Measurements from ENCODE around the gene STK17A.

The STK17A gene

DNA sequence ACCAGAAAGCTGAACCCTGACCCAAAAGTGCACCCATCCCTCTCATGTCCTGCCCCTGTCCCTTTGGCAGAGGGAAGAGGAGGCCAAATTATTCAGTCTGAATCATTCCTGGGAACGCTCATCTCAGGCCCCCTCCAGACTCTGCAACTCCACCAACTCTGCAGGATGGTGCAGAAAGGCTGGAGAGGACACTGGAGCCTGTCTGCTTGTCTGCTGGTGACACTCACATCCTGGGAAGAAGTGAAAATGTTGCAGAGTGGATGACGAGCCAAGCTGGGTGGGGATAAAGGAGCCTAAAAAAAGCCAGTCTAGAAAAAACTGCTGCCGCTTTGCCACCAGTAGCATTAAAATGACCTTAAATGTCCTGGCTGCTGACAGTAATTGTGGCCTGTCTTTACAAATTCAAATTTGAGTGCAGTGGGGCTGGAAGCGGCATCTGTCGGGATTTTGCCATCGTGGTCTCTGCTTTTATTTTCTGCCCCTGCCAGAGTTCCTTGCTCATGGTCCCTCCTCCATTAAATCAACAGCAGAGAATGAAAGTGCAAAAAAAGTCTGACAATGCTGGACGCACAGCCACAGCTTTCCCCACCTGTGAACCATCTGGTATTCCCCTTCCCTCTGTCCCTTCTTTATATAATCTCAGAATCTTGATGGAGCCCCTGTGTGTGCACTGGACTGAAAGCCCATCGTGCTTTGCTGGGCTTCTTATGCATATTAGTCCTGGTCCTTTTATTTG, 63.9 kb downstream of the STK17A start:
- TF ChIP-seq, protein P1, sequence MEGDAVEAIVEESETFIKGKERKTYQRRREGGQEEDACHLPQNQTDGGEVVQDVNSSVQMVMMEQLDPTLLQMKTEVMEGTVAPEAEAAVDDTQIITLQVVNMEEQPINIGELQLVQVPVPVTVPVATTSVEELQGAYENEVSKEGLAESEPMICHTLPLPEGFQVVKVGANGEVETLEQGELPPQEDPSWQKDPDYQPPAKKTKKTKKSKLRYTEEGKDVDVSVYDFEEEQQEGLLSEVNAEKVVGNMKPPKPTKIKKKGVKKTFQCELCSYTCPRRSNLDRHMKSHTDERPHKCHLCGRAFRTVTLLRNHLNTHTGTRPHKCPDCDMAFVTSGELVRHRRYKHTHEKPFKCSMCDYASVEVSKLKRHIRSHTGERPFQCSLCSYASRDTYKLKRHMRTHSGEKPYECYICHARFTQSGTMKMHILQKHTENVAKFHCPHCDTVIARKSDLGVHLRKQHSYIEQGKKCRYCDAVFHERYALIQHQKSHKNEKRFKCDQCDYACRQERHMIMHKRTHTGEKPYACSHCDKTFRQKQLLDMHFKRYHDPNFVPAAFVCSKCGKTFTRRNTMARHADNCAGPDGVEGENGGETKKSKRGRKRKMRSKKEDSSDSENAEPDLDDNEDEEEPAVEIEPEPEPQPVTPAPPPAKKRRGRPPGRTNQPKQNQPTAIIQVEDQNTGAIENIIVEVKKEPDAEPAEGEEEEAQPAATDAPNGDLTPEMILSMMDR (IDR thresholded peaks at IDR 0.05; ENCODE audit: low read depth, low read length, missing control alignments), result no peak
- peak overlapping the region; percentile 34 for H3K4me3 ChIP-seq (replicated peaks; ENCODE audit: low read depth, low read length)
- no peak for DNase-seq (ENCODE audit: extremely low read depth, low read depth)

DNA sequence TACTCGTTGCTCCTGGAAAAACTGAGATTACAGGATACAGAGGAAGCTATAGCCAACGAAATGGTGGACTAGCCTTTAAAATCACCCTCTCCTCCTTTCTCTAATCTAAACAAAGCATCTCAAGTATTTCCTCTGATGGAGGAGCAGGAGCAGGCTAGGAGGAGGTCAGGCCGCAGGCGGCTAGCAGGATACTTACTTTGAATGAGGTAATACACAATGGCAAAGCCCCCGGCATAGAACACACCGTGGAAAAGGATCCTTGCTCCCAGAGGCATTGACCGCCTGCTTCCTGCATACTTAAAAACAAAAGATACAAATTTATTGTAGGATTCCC, 64.4 kb downstream of the STK17A start:
- peak overlapping the region; percentile 34 for H3K4me3 ChIP-seq (replicated peaks; ENCODE audit: low read depth, low read length)
- TF ChIP-seq, protein P1 (IDR thresholded peaks at IDR 0.05; ENCODE audit: low read depth, low read length, missing control alignments), result no peak
- no peak for DNase-seq (ENCODE audit: extremely low read depth, low read depth)

DNA sequence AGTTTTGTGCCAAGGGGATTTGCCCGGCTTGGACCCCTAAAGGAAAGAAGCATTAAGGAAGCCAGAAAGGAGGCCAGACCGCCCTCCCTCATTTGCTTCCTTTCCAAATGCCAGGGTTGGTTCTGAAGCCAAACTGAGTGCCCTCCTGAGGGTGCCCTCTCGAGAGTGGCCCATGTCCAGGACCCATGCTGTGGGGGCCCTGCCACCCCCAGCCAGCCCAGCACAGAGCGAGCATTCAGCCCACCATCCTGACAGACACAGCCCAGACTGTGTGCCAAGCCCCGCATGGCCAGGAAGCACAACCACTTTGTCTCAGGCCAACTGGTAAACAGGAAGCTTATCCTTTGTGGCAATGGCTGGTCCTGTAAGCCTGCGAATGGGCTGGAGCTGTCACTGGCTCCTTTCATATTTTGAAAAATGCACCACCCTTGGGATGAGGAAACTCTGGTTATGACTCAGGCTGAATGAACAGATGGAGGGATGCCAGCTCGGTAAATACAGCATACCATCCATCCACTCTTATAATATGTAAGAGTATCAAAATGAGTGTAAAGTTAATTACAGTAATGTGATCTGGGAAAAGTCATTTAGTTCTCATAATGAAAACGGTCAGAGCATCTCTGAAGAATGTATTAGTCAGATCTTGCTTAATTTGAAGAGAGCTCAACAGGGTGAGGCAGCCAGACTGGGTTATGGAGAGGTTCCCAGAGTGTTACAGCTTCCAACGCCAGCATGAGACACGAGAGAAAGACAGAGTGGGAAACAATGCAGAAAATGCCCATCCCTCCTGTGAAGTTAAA, 65.0 kb downstream of the STK17A start:
- TF ChIP-seq, protein P1 (IDR thresholded peaks at IDR 0.05; ENCODE audit: low read depth, low read length, missing control alignments), result no peak
- DNase-seq (ENCODE audit: extremely low read depth, low read depth), result peak; percentile 99
- peak overlapping the region; percentile 34 for H3K4me3 ChIP-seq (replicated peaks; ENCODE audit: low read depth, low read length)

DNA sequence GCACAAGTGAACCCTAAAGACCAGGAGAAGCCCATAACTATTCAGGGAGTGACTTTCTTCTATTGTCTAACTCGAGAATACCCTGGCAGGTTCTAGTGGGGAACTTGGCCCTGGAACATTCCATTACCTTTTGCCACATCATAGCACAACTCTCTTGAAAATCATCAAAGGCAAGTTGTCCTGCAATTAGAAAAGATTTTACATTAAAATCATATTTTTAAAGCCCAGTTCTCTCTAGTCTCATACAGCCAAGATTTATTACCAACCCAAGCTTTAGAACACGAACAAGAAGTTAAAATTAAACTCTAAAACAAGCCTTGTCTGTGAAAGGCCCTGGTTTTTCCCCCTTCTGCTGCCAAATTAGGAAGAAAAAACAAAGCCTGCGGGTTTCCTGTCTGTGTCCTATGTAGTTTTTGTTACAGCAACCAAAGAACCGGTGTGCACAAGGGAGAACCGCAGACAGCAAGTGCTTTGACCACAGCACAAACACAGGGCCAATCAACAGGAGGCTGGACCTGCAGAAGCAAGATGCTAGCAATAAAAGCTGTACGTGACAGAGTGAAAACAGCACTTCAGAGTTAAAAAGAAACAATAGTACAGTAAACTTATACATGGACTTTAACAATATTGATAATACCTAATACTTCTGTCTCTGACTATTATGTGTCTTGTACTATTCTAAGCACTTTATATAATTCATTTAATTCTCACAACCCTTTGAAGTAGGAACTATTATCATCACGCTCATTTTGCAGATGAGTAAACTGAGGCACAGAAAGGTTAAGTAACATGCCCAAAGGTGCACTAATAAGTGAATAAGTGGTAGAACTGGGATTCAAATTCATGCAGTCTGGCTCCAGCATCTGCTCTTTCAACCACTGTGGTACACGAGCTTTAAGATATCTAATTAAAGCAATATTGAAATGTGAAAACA, 65.8 kb downstream of the STK17A start:
- TF ChIP-seq, protein P1 (IDR thresholded peaks at IDR 0.05; ENCODE audit: low read depth, low read length, missing control alignments), result no peak
- H3K4me3 ChIP-seq (replicated peaks; ENCODE audit: low read depth, low read length), result no peak overlapping the region; the same call in 1 of the 2 replicates
- peak; percentile 76 for DNase-seq (ENCODE audit: extremely low read depth, low read depth)

DNA sequence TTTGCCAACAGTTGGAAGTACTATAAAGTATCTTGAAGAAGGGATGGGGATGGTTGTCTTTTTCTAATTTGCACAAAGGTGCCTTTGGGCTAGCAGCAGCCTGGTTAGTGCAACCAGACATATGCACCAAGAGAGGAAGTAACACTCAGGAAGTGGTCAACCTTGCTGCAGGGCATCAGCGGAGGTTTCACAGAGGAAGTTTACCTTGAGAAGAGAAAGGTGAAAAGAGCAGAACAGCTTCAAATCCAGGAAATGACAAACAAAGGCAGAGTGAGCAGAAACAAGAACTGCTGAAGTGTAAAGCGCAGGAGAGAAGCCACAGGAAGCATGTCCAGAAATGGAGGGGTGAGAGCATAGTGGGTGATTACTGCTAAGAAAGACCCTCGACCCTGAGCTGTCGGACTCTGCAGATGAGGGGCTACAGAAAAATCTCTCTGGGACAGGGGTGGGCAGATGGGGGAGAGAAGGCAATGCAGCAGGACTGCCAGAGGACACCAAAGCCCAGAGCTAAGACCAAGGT, 66.9 kb downstream of the STK17A start:
- H3K4me3 ChIP-seq (replicated peaks; ENCODE audit: low read depth, low read length), result no peak overlapping the region
- TF ChIP-seq, protein P1 (IDR thresholded peaks at IDR 0.05; ENCODE audit: low read depth, low read length, missing control alignments), result no peak
- DNase-seq (ENCODE audit: extremely low read depth, low read depth), result no peak

DNA sequence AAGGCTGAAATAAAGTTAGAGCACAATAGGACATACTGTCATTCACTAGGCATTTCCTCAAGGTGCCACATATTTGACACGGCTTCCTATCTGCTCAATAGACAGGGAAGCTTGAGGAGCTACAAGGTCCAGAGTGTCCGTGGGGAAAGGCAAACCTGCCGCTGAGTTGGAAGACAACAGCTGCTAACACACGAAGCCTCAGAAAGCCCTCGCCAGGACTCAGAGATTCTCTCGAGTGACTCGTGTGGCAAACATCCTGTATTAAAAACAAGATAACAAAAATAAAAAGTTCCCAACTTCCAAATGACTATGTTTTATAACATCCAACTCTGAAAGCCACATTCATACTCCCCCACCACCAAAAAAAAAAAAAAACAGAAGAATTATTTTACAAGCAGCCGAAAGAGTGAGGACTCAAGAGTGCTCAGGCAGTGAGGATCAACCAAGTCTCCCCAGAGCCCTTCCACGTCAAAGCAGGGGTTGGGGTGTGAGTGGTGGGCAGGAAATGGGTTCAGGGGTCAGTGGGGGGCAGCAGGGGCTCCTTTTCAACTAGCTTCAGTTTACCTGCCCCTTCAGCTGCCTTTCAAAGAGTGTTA, 67.6 kb downstream of the STK17A start:
- no peak for DNase-seq (ENCODE audit: extremely low read depth, low read depth)
- no peak overlapping the region; the same call in 1 of the 2 replicates for H3K4me3 ChIP-seq (replicated peaks; ENCODE audit: low read depth, low read length)
- TF ChIP-seq, protein P1 (IDR thresholded peaks at IDR 0.05; ENCODE audit: low read depth, low read length, missing control alignments), result no peak
